HS-27A (cell line): ENCODE measurements around the gene DLGAP4.

Source experiments
- DNase-seq: peaks from one replicate; pipeline ENCODE4 v3.0.0-alpha.2; 2012; ENCODE audit warnings: low read depth, missing footprints

DLGAP4 gene

DNA sequence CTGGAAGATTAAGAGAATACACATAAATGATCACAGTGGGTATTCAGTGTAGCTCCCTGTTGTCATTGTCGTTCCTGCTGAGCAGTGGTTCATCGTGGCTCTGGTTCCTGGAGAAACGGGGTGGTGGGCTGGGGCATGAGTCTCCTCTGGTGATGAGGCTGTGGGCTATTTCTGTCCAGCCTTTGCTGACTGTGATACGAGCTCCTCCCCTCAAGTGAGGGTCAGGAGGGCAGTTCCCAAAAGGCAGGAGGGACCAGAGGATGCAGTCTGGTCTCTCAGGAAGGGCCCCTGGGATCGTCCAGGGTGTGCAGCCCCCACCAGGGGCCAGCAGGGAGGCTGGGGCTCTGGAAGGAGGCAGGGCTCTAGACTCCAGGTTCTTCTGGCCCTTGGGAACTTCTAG is 31.1 kb upstream of the DLGAP4 start:
- no peak for DNase-seq

DNA sequence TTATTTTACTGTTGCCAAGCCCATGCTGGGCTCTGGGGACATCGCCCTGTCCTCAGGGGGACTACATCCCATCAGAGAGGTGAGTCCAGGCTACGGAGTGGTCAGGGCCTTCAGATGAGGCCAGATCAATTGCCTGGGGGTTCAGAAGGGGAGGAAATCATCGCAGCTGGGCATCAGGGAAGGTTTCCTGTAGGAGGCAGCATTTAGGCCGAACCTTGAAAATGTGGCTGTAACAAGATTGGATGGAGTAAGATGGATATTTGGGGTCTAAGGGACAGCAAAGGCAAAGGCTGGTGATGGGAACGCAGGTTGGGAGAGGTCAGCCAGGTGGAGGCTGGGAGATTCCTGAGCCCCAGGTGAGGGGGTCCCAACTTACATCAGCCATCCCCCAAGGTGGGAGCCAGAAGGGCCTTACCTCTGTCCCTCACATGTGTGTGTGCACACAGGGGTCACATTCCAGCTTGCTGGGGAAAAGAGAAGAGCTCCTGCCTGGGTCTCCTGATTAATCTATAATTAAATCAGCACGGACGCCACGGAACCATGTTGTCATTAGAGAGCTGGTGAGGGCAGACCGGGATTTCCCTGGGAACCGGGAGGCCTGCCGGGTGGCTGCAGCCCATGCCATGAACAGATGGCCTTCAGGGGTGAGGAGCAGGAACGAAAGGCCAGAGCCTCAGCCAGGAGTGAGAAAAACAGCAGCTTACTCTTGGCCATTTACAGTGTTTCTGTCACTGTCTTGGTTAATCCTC is 30.5 kb upstream of the DLGAP4 start:
- no peak for DNase-seq

DNA sequence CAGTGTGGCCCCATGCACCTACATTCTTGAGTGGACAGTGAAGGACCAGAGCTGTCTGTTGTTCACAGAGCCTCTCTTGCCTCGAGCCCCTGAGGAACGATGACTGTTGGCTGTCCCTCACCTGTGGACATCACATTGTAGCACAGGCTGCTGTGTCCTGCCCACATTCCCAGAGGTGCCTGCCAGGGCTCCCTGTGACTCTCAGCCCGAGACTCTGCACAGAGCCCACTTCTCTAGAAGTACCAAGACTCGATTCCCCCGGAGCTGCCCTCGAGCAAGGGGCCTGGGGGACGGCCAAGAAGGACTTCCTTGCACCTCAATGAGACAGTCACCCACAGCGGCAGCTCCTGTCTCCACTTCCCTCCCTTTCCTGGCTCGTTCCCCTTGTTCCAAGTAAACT is 28.6 kb upstream of the DLGAP4 start:
- DNase-seq, result no peak

DNA sequence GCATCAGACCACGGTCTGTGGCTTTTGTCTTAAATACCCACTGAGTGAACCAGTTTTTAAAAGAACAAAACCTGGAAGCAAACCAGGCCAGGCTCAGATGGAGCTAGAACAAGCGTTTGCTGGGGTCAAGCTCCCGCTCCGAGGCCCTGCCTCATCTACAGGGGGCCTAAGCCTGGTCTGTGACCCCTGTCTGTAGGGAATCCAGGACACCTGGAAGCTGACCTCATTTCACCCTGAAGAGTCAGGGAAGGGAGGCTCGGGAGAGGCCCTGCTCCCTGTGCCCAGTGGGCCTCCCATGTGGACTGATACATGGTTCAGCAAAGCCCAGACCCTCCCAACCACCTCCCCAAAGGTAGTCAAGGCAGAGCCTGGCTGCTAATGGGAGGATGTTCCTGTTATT is 26.8 kb upstream of the DLGAP4 start:
- no peak for DNase-seq

DNA sequence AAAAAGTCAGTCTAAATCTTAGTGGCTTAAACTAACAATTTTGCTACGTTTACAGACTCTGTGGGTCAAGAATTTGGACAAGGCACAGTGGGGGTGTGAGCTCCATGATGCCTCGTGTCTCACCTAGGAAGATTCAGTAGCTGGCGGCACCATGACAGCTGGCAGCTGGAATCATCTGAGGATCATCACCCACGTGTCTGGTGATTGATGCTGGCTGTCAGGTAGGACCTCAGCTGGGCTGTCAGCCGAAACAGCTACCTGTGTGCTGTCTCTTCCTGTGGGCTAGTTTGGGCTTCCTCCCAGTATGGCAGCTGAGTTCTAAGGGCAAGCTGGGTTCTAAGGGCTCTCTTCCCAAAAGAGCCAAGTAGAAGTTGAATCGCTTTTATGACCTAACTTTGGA is 26.4 kb upstream of the DLGAP4 start:
- DNase-seq, result no peak

DNA sequence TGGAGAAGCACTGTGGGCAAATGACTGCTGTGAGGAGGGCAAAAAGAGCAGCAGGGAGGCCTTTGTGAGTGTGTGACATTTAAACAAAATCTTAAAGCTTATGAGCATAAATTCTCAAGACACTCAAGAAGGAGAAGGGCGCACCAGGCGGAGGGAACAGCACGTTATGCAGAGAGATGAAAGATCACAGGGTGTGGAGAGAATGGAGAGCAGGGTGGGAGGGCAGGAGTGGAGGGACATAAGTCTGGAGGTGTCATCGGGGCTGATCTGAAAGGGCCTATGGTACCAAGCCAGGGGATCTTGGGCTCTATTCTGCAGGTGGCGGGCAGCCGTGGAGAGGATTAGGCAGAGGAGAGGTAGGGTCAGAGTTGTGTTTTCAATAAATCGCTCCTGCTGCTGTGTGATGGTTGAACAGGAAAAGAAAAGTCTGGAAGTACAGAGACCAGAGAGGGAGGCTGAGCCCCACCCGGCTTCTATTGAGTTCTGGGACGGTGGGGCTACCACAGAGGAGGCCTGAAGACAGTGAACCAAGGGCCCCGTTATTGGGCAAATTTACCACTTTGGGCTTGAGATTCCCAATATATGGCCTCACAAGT is 24.3 kb upstream of the DLGAP4 start:
- no peak for DNase-seq

DNA sequence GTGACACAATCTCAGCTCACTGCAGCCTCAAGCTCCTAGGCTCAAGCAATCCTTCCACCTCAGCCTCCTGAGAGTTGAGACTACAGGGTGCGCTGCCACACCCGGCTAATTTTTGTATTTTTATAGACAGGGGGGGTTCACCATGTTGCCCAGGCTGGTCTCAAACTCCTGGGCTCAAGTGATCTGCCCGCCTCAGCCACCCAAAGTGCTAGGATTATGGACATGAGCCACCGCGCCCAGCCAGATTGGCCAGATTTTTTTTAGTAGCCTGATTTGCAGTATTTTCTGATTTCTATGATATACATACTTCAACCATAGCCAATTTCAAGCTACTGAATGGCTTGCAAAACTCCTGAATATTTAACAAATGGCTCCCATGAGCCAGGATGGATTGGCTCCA is 21.4 kb upstream of the DLGAP4 start:
- no peak for DNase-seq

DNA sequence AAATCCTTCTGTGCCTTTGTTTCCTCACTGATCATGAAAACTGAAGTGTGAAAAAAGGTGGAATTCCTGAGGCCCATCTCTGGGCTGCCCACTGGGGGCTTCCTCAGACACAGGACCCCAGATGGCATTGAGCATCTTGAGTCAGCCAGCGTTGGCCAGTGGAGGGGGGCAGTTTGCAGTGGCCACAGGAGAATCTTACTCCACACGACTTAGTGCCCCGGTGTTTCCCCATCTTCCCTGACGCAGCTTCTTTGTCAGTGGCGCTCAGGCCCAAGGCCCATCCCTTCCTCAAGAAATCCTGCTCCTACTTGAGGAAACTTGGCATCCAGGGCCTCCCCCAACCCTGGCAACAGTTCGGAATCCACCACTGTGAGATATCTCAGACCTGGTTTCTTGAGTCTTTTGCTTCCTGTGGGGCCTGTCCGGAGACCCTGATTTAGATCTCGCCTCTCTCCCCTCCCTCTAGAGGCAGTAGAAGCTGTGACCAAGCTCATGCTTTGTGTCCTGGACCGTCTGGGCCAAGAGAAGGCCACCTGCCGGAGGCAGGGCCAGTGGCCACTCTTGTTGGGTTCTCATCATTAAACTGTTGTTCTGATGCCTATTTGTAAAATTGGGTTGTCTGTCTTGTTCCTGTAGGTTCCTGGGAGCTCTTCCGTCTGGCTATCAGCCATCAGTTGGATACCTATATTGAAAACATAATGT is 20.2 kb upstream of the DLGAP4 start:
- no peak for DNase-seq

DNA sequence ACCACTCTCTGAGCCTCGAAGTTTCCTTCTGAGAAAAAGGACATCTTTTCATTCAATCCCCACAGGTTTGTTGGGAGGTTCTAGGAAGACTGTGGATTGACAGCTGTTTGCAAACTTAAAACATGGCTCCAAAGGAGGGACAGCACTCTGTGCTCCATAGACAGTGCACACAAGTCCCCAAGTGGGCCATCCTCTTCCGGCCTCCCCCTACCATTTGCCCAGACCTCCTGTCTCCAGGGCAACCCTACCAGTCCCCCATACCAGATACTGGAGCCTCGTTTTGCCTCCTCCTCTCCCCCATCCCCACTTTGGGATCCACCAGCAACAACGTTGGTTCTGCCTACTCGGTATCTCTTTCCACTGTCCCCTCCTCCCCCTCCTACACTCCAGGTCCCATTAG is 8.5 kb upstream of the DLGAP4 start:
- DNase-seq, result no peak

DNA sequence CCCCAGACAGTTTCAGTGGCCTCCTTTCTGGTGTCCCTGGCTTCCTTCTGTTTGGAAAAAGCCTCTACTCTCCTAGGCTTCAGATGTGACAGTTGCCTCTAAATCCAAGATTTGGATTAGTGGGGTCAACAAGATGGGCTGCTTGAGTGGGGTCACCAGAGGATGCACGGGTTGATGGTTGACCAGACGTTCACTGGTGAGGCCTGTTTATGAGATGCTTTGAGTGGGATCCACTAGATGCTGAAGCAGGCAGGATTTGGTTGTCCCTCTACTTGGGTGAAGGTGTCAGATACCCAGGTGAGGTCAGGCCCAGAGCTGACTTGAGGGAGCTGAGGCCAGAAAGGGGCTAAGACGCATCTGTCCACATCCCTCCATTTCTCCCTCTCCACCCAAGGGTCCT is 8.1 kb upstream of the DLGAP4 start:
- no peak for DNase-seq

DNA sequence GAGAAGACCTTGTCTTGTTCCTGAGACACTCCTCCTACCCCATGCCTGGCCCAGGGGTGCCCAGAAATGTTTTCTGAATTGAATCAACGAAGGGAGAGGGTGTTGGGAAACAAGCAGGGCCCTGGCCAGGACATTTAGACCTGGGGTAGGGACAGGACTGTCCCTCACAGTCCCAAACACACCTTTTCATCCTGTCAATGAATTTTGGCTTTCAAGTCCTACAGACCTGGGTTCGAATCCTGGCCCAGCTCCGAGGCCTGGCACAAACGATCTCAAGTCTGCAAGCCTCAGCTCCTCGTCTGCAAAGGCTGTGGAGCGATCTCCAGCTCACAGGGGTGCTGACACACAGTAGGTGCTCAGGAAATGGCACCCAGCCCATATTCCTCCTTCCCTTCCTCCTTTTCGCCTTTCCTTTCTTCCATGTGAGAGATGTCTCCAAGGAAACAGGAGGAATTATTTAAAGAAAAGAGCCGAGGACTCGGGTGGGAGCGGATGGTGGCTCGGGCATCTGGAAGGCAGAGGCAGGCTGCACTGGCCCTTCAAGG is 7.3 kb upstream of the DLGAP4 start:
- DNase-seq, result no peak

DNA sequence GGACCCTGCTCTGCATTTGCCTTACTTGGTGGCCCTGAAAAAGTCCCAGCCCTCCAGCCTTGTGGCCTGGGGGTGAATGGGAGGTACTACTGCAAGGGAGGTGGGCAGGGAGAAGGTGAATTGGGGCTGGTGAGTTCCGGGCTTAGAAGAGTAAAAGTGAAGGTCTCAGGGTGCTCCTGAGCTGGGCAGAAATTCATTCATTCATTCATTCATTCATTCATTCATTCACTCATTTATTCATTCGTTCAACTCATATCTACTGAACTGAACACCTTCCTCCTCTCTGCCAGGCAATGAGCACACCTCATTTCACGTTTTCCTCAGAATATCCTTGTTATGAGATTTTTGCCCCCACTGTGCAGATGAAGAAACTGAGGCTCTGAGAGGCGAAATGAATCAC is 6.7 kb upstream of the DLGAP4 start:
- DNase-seq, result no peak

DNA sequence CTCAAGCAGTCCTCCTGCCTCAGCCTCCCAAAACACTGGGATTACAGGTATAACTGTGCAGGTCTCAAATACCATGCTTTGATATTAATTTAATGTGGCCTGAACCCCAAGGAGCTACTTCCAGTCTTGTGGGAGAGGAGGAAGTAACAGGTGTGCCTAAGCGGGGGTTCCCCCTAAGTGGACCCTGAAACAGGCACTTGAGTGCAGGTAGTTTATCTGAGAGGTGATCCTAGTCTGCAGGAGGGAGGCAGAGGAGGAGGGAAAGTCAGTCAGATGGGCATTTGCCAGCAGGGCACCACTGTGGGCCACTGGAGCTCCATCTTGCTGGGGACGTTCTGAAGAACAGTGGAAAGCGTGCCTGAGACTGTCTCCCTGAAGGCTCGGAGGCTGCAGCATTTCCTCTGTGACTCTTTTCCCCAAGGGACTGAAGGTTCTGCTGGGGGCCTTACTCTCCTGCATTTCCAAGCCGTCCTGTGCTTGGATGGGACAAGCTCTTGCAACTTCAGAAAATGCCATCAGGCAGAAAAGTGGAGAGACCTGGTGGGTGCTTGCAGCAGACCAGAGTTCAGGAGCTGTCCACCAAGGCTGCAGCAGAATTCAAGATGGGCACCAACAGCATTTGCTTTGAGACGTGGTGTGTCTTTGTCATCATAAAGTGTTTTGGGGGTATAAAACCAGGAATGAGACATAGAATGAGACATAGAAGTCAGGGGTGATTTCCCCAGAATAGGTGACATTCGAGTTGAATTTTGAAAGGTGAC is 4.6 kb upstream of the DLGAP4 start:
- DNase-seq, result no peak

DNA sequence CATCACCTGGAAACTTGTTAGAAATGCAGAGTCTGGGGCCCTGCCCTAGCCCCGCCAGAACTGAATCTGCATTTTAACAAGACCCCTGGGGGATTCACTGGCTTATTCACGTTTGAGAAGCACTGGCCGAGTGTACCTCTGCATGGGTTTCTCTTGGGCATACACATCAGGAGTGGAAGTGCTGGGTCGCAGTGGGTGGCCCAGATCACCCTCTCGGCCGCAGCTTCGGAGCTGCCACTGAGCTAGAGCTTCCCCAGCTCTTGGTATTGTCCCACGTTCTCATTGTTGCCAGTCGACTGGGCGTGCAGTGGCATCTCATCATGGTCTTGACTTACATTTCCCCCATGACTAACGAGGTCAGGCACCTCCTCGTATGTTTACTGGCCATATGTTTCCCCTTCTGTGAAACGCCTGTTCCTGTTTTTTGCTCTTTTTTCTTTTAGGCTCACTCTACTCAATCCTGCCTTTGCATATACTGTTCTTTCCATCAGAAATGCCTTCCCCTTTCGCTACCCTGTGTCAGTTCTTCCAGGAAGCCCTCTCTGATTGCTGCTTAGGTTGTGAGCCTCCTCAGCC is 3.0 kb upstream of the DLGAP4 start:
- no peak for DNase-seq

DNA sequence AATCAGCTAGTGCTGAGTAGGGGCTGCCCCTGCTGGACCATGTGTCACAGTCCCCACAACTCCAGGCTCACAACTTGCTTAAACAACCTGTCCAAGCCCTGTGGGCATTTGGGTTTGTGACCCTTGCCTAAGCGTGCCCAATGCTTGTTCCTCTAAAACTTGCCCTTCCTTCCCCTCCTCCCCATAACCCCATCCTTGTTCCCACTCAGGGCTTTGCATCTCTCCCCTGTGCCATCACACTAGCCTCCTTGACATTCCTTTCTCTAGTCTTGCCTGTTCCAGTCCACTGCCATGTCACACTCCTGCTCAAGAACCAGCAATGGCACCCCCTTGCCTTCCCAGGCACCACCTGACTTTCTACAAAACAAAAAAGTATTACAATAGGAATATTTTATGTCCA is 2.3 kb upstream of the DLGAP4 start:
- no peak for DNase-seq

DNA sequence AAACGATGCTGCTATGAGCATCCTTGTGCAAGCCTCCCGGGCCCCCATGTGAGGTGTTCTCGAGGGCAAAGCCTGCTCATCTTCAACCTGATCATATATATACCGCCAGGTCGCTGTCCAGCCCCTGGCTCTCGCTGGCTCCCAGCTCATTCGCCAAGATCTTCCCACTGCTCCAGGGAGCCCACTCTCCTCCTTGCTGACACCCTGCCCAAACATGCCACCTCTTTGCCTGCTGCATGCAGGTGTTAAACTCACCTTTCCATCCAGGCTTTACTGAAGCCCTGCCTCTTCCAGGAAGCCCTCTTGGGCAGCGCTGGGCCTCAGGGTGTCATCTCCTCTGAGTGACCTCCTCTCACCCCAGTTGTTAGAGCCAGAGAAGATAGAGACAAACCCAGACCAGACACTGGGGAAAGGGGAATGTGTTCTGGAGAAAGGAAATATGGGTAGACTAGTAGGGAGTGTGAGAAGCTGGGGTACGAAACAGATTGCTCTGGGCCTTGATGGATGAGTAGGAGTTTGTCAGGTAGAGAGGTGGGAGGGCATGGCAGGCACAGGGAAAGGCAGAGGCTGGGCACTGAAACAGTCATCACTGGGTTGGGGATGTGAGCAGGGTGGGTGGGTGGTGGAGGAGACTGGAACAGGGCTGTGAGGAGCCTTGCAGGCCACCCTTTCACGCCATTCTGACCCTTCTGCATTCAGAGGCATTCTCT is 1.2 kb upstream of the DLGAP4 start:
- DNase-seq, result no peak

DNA sequence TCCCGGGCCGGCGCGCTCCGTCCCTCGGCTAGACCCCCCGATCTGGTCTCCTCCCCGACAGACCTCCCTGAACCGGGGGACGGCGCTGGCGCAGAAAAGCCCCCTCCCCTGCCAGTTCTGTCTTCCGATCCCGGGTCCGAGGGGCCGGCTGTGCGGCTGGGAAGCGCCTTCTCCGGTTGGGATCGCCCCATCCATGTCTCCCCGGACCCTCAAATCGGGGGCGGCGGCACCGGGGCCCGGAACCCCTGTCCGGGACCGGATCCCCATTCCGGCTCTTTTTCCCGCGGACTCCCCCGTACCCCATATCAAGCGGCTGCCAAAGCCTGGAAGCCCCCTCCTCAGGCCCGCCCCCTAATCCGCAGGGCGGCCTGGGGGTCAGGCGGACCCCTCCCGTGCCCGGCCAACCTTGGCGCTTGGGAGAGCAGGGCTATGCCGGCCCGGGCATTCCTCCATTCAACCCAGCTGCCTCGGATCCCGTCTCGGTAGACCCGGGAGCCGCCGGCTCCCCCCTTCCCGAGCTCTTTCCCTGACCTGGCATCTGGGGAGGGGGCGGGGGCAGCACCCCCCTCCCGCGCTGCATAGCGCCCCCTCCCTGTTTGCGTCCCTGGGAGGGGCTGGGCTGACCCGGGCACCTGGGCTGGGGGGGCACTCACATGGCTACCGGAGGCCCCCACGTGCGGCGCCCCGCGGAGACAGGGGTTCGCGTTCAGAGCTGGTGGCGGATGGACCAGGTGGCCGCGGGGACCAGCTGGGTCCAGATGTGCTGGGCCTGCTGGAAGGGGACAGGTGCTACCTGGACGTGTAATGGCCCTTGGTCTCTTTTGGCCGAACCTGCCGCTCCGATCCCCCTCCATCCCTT is 643 bp downstream of the DLGAP4 start:
- no peak for DNase-seq

DNA sequence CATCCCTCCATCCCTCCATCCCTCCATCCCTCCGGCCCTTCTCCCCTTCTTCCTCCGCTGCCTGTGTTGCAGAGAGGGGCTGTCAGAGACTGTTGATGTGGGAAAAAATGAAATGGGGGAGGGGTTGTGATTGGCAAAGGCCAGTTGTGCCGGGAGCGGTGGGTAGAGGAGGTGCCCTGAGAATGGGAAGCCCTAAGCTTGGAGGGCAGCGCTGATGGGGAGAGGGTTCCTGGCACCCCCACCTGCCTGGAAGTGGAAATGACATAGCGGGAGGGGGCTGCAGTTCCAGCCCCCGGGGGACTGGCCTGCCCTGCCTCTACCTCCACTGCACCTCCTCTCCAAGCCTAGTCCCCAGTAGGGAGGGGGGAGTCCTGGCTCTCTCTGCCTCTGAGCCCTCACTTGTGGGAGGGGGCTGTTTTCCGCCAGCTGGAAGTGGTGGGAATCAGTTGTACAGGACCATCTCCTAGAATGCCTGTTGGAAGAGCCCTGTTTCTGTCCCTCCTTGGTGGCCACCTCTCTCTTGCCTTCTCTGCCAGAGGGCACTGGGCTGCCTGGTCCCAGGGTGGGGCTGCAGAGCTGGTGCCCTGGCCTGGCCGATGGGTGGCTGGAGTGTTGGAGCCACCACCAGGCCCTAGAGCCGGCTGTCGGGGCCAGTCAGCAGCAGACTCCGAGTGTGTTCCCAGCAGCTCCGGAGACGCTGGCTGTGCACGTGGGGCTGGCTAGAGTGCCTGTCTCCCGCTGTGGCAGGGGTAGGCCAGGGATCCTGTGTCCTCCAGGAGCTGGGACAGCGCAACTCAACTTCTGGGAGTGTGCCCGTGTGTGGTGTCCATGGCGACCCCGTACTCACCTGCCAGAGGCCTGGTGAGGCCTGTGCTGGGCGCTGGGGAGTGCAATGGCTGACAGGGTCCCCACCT is 1.5 kb downstream of the DLGAP4 start:
- DNase-seq, result no peak

DNA sequence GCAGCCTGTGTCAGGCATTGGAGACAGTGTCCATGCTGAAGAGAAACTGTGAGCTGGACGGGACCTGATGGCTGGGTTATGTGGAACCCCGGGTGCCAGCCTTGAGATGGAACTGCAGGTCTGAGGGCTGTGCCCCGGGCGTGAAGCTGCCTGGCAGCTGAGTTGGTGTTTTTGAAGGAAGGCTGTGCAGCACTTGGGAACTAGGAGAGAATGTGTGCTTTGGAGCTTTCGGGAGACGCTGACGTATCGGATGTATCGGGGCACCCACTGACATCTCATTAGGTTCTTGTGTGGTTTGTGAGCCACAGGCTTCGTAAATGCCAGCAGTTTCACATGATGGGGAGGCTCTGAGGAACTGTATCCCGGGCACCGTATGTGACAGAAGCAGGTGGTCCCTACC is 2.2 kb downstream of the DLGAP4 start:
- DNase-seq, result no peak
